ENCODE measurements around the gene MMP27. TPM values are rescaled to one million over a fixed set of nuclear protein-coding genes. Genes with fewer than 3 reads are reported as not detected.

The MMP27 gene
- total RNA-seq, 2 donors from 2014 or later = not detected

DNA sequence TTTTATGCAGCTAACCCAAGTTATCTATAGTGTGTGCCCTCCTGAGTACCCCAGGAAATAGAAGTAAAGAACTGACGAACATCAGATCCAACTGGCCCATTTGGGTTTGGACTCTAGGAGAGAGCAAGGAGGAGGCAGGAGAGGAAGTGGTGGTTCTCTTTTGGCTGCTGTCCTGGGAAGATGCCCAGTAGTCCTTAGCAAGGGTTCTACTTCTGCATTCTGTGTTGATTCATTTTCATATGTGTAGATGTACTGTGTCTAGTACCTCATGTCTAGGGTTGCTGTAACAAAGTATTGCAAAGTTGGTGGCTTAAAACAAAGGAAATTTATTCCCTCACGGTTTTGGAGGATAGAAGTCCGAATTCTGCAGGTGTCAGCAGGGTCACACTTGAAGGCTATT, 6.6 kb upstream of the MMP27 start:
- no peak for TF ChIP-seq POLR2A (IDR thresholded peaks at IDR 0.05)
- TF ChIP-seq, protein P1, sequence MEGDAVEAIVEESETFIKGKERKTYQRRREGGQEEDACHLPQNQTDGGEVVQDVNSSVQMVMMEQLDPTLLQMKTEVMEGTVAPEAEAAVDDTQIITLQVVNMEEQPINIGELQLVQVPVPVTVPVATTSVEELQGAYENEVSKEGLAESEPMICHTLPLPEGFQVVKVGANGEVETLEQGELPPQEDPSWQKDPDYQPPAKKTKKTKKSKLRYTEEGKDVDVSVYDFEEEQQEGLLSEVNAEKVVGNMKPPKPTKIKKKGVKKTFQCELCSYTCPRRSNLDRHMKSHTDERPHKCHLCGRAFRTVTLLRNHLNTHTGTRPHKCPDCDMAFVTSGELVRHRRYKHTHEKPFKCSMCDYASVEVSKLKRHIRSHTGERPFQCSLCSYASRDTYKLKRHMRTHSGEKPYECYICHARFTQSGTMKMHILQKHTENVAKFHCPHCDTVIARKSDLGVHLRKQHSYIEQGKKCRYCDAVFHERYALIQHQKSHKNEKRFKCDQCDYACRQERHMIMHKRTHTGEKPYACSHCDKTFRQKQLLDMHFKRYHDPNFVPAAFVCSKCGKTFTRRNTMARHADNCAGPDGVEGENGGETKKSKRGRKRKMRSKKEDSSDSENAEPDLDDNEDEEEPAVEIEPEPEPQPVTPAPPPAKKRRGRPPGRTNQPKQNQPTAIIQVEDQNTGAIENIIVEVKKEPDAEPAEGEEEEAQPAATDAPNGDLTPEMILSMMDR (IDR thresholded peaks at IDR 0.05) = no peak
- H3K36me3 ChIP-seq (replicated peaks in 1 of 2; ENCODE audit: insufficient read depth in 1 of 2, low read depth in 2 of 2) = no peaks in the 10 kb centered on the region
- H3K27me3 ChIP-seq = no peaks in the 10 kb centered on the region
- no peak for ATAC-seq
- intact Hi-C loops (cut with DNase I) = no loop called here
- WGBS, 2 donors = 52 to 63% methylated on average over 3 of the region's 3 CpGs
- no peaks in the 10 kb centered on the region for H3K4me1 ChIP-seq
- no peak overlapping the region for H3K27ac ChIP-seq
- H3K4me3 ChIP-seq = no peak overlapping the region
- H3K9me3 ChIP-seq = no peaks in the 10 kb centered on the region
- DNase-seq = peak in 1 of 4 donors; percentile 19

GRCh38 chr11:102709201-102709945, 3.8 kb upstream of the MMP27 start:
- ATAC-seq (no peak), DNase-seq (no peak)
- Histone ChIP-seq H3K4me1 (no peaks in the 10 kb centered on the region), H3K27me3 (no peaks in the 10 kb centered on the region), H3K4me3 (no peak overlapping the region), H3K36me3 (replicated peaks in 1 of 2; ENCODE audit: insufficient read depth in 1 of 2, low read depth in 2 of 2) (no peaks in the 10 kb centered on the region), H3K27ac (no peak overlapping the region), H3K9me3 (no peaks in the 10 kb centered on the region)
- TF ChIP-seq, protein P1 (IDR thresholded peaks at IDR 0.05) = no peak
- TF ChIP-seq POLR2A (IDR thresholded peaks at IDR 0.05) = no peak
- intact Hi-C loops (cut with DNase I) = no loop called here
- WGBS, 2 donors = 72 to 73% methylated on average over 2 of the region's 2 CpGs

GRCh38 chr11:102708654-102709053, 3.1 kb upstream of the MMP27 start:
- H3K36me3 ChIP-seq (replicated peaks in 1 of 2; ENCODE audit: insufficient read depth in 1 of 2, low read depth in 2 of 2) = no peaks in the 10 kb centered on the region
- intact Hi-C loops (cut with DNase I) = no loop called here
- WGBS, 2 donors = 52 to 69% methylated on average over 4 of the region's 4 CpGs

GRCh38 chr11:102704841-102705240, 728 bp downstream of the MMP27 start:
- DNase-seq (no peak), ATAC-seq (no peak)
- no peak overlapping the region for H3K4me3 ChIP-seq
- H3K27me3 ChIP-seq = no peaks in the 10 kb centered on the region
- no peaks in the 10 kb centered on the region for H3K36me3 ChIP-seq (replicated peaks in 1 of 2; ENCODE audit: insufficient read depth in 1 of 2, low read depth in 2 of 2)
- H3K4me1 ChIP-seq = no peaks in the 10 kb centered on the region
- WGBS, 2 donors = 73 to 79% methylated on average over 3 of the region's 3 CpGs
- H3K27ac ChIP-seq = no peak overlapping the region
- intact Hi-C loops (cut with DNase I) = no loop called here
- H3K9me3 ChIP-seq = no peaks in the 10 kb centered on the region
- TF ChIP-seq POLR2A (IDR thresholded peaks at IDR 0.05) = no peak
- TF ChIP-seq, protein P1 (IDR thresholded peaks at IDR 0.05) = no peak

More at GRCh38 chr11:102708654-102709053, 3.1 kb upstream of the MMP27 start:
- ATAC-seq = no peak
- Histone ChIP-seq H3K9me3 (no peaks in the 10 kb centered on the region), H3K27me3 (no peaks in the 10 kb centered on the region), H3K4me3 (no peak overlapping the region), H3K27ac (no peak overlapping the region), H3K4me1 (no peaks in the 10 kb centered on the region)
- no peak for DNase-seq
- no peak for TF ChIP-seq POLR2A (IDR thresholded peaks at IDR 0.05)
- TF ChIP-seq, protein P1 (IDR thresholded peaks at IDR 0.05) = no peak
